Epithelial cell of proximal tubule (primary cell): Measurements from ENCODE around the gene ACTN2. TPM values are rescaled to one million over a fixed set of nuclear protein-coding genes. Genes with fewer than 3 reads are reported as not detected.

ENCODE experiments used
- DNase-seq: peaks from one replicate; pipeline ENCODE4 v3.0.0-alpha.2; 2011; ENCODE audit warnings: low read depth
- H3K4me3 ChIP-seq: 2 replicates; pipeline ENCODE4 v1.5.1; 2011; ENCODE audit warnings: low read depth, mild to moderate bottlenecking, low read length
- total RNA-seq: library from RNA; depleted of rRNA; stranded (reverse); fragments of >200 nt; gene quantifications from 2 replicates; pipeline ENCODE4 v1.2.3, GENCODE V29; 2015
- TF ChIP-seq, protein P1 (sequence below): conservative IDR thresholded peaks from 2 replicates; pipeline ENCODE4 v1.5.1; 2012; ENCODE audit warnings: low read depth, mild to moderate bottlenecking, low read length

The ACTN2 gene
- total RNA-seq, 1 donor from 2014 or later = 0.52 TPM

DNA sequence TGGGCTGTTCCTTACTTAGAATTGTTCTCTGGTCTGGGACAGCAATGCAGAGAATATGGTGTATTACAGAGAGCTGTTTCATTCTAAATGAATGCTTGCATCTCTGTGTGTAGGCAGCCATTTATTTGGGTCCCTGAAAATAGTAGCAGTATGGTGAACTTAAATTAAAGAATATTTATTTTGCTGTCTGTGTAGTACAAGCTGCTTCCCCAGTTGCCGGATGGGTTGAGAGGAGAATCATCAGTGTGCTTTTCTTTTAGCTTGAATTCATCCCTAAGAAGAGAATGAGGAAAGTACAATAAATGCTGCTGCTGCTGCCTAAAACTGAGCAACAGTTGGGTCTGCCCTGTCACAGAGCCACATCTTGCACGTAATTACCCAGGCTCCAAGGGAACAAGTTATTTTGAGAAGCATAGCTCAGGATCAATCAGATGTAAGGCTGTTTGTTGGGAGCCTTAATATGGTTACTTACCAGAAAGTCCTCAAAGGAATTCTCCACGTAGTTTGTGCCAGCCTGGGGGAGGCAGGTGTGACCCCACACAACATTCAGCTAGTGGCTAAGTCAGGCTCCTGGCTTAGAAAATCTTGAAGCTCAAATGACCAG lies 16.6 kb downstream of the ACTN2 start:
- TF ChIP-seq, protein P1, sequence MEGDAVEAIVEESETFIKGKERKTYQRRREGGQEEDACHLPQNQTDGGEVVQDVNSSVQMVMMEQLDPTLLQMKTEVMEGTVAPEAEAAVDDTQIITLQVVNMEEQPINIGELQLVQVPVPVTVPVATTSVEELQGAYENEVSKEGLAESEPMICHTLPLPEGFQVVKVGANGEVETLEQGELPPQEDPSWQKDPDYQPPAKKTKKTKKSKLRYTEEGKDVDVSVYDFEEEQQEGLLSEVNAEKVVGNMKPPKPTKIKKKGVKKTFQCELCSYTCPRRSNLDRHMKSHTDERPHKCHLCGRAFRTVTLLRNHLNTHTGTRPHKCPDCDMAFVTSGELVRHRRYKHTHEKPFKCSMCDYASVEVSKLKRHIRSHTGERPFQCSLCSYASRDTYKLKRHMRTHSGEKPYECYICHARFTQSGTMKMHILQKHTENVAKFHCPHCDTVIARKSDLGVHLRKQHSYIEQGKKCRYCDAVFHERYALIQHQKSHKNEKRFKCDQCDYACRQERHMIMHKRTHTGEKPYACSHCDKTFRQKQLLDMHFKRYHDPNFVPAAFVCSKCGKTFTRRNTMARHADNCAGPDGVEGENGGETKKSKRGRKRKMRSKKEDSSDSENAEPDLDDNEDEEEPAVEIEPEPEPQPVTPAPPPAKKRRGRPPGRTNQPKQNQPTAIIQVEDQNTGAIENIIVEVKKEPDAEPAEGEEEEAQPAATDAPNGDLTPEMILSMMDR = no peak
- DNase-seq = no peak
- no peak overlapping the region for H3K4me3 ChIP-seq

DNA sequence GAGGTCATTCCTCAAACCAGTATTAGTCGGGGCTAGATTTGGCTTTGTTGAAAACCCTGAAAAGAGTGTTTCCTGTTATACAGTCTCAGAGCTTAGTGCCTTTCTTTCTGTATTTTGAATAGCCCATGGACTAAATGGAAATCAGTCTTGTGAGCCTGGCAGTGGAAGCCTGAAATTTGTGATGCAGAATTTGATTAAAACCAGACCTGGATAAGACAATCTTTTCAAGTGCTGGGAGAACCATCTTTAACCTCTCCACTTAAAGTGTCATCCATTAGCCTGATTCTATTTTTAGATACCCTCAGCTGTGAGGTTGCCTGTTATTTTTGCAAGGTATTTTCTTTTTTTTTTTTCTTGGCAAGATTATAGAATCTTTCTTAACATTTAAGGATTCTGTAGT lies 19.5 kb downstream of the ACTN2 start:
- TF ChIP-seq, protein P1 = no peak
- H3K4me3 ChIP-seq = no peak overlapping the region
- DNase-seq = no peak

DNA sequence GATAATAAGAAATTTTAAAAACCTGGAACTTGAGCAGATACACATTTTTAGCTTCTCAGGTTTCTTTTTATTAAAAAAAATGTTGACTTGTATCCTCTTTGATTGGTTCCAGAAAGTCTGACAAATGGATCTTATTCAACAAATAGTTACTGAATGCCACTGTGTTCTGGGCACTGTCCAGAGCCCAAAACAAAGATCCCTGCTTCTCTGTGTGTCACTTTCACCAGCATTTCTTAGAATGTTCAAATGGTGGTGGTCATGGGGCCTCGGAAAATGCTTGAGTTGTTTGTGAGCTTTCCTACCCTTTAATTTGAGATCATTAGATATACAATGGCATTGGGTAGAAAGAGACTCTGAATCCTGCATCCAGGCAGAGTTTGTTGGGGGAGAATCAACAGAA lies 19.9 kb downstream of the ACTN2 start:
- TF ChIP-seq, protein P1 = no peak

GRCh38 chr1:236710328-236710892 lies 24.1 kb downstream of the ACTN2 start:
- no peak for DNase-seq
- H3K4me3 ChIP-seq = no peak overlapping the region
- TF ChIP-seq, protein P1 = no peak

More for the DNA sequence above, 19.9 kb downstream of the ACTN2 start:
- no peak overlapping the region for H3K4me3 ChIP-seq
- no peak for DNase-seq

DNA sequence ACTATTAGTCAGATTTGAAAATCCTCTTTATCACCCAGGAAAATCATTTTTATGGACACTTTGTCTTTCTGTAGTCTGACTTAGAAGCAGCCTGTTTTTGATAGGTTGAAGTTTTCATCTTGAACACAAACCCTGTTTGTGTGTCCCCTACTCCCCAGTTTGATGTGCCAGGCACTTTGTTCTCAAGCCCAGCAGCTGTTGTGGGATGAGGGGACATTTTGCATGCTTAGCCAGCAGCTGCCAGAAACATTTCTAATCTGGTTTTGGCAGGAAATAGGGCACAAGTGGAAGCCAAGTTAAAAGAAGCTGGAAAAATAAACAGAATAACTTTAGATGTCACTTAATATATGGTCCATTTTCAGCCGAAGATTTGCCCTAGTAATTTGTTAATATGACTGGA lies 29.9 kb downstream of the ACTN2 start:
- no peak for DNase-seq
- TF ChIP-seq, protein P1 = no peak

DNA sequence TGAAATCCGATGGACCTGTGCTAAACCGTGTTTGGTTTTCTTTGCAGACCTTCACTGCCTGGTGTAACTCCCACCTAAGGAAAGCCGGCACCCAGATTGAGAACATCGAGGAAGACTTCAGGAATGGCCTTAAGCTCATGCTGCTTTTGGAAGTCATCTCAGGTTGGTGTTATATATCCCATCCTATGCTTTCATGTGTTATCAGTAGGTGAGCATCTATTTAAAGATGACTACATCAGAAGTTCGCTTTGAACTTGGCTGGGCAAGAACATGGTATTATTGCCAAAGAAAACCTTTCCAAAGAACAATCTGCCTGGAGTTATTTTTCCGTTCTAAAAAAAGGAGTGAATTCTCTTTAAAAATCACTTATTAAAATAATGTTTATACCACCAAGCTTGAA lies 31.5 kb downstream of the ACTN2 start:
- no peak for DNase-seq
- TF ChIP-seq, protein P1 = no peak
- H3K4me3 ChIP-seq = no peak overlapping the region

More for the DNA sequence above, 29.9 kb downstream of the ACTN2 start:
- no peak overlapping the region for H3K4me3 ChIP-seq

DNA sequence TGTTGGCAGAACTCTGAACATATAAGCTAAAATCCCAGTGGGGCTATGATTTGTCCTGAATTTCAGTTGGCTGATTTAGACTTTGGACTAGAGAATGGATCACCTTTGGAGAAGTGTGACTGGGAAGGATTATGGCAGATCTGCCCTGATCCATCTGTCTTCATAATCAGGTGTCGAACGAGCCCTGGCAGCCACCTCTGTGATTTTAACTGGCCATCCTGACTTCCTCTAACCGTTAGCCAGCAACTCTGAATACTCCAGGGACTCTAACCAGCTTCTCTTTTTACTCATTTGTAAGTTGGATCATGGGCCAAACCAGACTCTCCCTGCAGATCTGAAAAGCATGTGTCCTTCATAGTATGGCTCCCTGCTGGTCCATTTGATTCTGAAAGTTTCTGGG lies 32.0 kb downstream of the ACTN2 start:
- TF ChIP-seq, protein P1 = no peak

More for the DNA sequence above, 32.0 kb downstream of the ACTN2 start:
- no peak overlapping the region for H3K4me3 ChIP-seq
- DNase-seq = no peak
